ENCODE measurements around the gene LIG4. TPM values are rescaled to one million over a fixed set of nuclear protein-coding genes. Genes with fewer than 3 reads are reported as not detected.
A peak's percentile ranks its signal among the peaks of the same experiment; 100 is the strongest.

LIG4 gene
- total RNA-seq (1 to 10 TPM; 6.2 to 9.5 TPM), polyA plus RNA-seq (1 to 10 TPM; 4.3 TPM)

GRCh38 chr13:108215436-108215835 is at the start of gene LIG4:
Gene LIG4, minus strand, starts transcription at chr13:108215536. Its CDS starts 4,268 bp downstream, at chr13:108211268.
- Histone ChIP-seq H3K27me3 (ENCODE audit: control insufficient read depth in 4 of 4, insufficient read depth in 4 of 4, low read length in 3 of 4) (no peaks in the 10 kb centered on the region), H3K27ac (ENCODE audit: low read depth in 1 of 2, low read length in 2 of 2) (peak within 1 kb of the TSS; percentile 11 to 50), H3K4me3 (ENCODE audit: low read depth in 1 of 3, low read length in 3 of 3) (peak within 1 kb of the TSS; percentile 9 to 75 (median 61)), H3K36me3 (ENCODE audit: control insufficient read depth in 4 of 4, insufficient read depth in 3 of 4, low read depth in 1 of 4, low read length in 3 of 4) (peaks cover 0 to 5% (median 4%) of the 10 kb centered on the region in 4 donors), H3K9me3 (ENCODE audit: control insufficient read depth in 4 of 4, low read length in 3 of 4) (no peaks in the 10 kb centered on the region), H3K9ac (ENCODE audit: low read depth in 1 of 2, low read length in 2 of 2) (peak within 1 kb of the TSS; percentile 45 to 57), H3K4me1 (ENCODE audit: control insufficient read depth in 4 of 4, insufficient read depth in 4 of 4, low read length in 3 of 4) (peaks cover 6 to 41% (median 25%) of the 10 kb centered on the region in 4 donors)
- peak; percentile 82 for DNase-seq (ENCODE audit: low spot score)
- WGBS, result under 1% methylated on average over 26 of the region's 26 CpGs
- no peak for TF ChIP-seq RAD21 (IDR thresholded peaks at IDR 0.05)
- peak in 1 of 2 donors; percentile 80 for TF ChIP-seq GABPA (IDR thresholded peaks at IDR 0.05 in 1 of 2, conservative IDR thresholded peaks at IDR 0.05 in 1 of 2)

DNA sequence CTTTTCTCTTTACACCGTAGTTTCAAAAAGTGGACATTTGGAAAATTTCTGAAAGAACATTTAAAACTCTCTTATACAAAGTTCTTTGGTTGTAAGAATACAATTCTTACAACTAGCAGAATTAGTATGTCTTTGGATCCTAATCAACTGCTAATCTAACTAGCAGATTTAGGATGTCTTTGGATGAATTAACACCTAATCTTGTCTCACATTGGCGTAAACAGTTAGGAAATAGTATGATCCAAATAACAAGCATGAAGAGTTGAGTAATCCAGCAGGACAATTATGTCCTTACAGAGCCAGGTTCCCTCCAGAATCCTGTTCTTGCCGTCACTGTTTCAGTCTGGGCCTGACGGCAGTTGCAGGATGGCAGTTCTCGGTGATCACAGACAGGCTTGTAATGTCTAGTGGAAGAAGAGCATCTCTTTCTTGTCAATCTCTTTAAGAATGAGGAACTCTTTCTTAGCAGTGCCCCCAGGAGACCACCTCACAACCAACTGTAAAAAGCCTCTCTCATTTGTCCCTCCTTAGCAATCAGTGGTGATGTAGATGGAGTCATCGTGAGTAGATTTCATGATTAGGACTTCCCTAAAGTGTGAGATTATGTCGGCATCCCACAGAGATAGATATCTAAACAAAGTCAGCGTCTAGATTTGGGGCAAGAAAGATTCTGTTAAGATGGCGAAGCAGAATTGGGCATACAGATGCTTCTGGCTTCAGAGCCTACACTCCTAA is 48.5 kb upstream of the LIG4 start:
- TF ChIP-seq TAF1 (conservative IDR thresholded peaks at IDR 0.05) (no peak), CTCF (IDR thresholded peaks at IDR 0.05; ENCODE audit: low read depth, low read length, missing input control) (no peak), FOXA2 (IDR thresholded peaks at IDR 0.05) (no peak), JUND (IDR thresholded peaks at IDR 0.05) (no peak), GABPA (IDR thresholded peaks at IDR 0.05 in 1 of 2, conservative IDR thresholded peaks at IDR 0.05 in 1 of 2) (no peak), NR2F2 (IDR thresholded peaks at IDR 0.05) (no peak), RXRA (IDR thresholded peaks at IDR 0.05) (no peak), REST (IDR thresholded peaks at IDR 0.05) (no peak)
- TF ChIP-seq, protein P1, sequence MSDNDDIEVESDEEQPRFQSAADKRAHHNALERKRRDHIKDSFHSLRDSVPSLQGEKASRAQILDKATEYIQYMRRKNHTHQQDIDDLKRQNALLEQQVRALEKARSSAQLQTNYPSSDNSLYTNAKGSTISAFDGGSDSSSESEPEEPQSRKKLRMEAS (IDR thresholded peaks at IDR 0.05), result no peak
- H3K9ac ChIP-seq (ENCODE audit: low read depth in 1 of 2, low read length in 2 of 2), result no peak overlapping the region

GRCh38 chr13:108257248-108257647 is 41.9 kb upstream of the LIG4 start:
- Histone ChIP-seq H3K27ac (ENCODE audit: low read depth in 1 of 2, low read length in 2 of 2) (no peak overlapping the region), H3K9me3 (ENCODE audit: control insufficient read depth in 4 of 4, low read length in 3 of 4) (no peaks in the 10 kb centered on the region)
- WGBS, result 78% methylated on average over 2 of the region's 2 CpGs
- no peak for TF ChIP-seq REST (IDR thresholded peaks at IDR 0.05)
- no peak for TF ChIP-seq SP1 (IDR thresholded peaks at IDR 0.05)
- no peak for TF ChIP-seq FOXA1 (IDR thresholded peaks at IDR 0.05)
- TF ChIP-seq JUND (IDR thresholded peaks at IDR 0.05), result no peak
- TF ChIP-seq EGR1 (IDR thresholded peaks at IDR 0.05; ENCODE audit: low read depth in 2 of 2), result no peak
- TF ChIP-seq, protein P2, sequence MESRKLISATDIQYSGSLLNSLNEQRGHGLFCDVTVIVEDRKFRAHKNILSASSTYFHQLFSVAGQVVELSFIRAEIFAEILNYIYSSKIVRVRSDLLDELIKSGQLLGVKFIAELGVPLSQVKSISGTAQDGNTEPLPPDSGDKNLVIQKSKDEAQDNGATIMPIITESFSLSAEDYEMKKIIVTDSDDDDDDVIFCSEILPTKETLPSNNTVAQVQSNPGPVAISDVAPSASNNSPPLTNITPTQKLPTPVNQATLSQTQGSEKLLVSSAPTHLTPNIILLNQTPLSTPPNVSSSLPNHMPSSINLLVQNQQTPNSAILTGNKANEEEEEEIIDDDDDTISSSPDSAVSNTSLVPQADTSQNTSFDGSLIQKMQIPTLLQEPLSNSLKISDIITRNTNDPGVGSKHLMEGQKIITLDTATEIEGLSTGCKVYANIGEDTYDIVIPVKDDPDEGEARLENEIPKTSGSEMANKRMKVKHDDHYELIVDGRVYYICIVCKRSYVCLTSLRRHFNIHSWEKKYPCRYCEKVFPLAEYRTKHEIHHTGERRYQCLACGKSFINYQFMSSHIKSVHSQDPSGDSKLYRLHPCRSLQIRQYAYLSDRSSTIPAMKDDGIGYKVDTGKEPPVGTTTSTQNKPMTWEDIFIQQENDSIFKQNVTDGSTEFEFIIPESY (IDR thresholded peaks at IDR 0.05), result no peak
- TF ChIP-seq, protein P3, sequence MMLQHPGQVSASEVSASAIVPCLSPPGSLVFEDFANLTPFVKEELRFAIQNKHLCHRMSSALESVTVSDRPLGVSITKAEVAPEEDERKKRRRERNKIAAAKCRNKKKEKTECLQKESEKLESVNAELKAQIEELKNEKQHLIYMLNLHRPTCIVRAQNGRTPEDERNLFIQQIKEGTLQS (IDR thresholded peaks at IDR 0.05), result no peak
- TF ChIP-seq RAD21 (IDR thresholded peaks at IDR 0.05), result no peak
- no peak for TF ChIP-seq NR2F2 (IDR thresholded peaks at IDR 0.05)

More for the DNA sequence above, 48.5 kb upstream of the LIG4 start:
- Histone ChIP-seq H3K4me1 (ENCODE audit: control insufficient read depth in 4 of 4, insufficient read depth in 4 of 4, low read length in 3 of 4) (peaks cover 0 to 5% (median under 1%) of the 10 kb centered on the region in 4 donors), H3K27me3 (ENCODE audit: control insufficient read depth in 4 of 4, insufficient read depth in 4 of 4, low read length in 3 of 4) (no peaks in the 10 kb centered on the region), H3K4me3 (ENCODE audit: low read depth in 1 of 3, low read length in 3 of 3) (no peak overlapping the region), H3K9me3 (ENCODE audit: control insufficient read depth in 4 of 4, low read length in 3 of 4) (no peaks in the 10 kb centered on the region), H3K27ac (ENCODE audit: low read depth in 1 of 2, low read length in 2 of 2) (no peak overlapping the region), H3K36me3 (ENCODE audit: control insufficient read depth in 4 of 4, insufficient read depth in 3 of 4, low read depth in 1 of 4, low read length in 3 of 4) (no peaks in the 10 kb centered on the region)
- WGBS, result 89% methylated on average over 9 of the region's 9 CpGs
- DNase-seq (ENCODE audit: low spot score), result no peak

More at GRCh38 chr13:108257248-108257647, 41.9 kb upstream of the LIG4 start:
- DNase-seq (ENCODE audit: low spot score), result no peak
- H3K9ac ChIP-seq (ENCODE audit: low read depth in 1 of 2, low read length in 2 of 2), result no peak overlapping the region
- H3K36me3 ChIP-seq (ENCODE audit: control insufficient read depth in 4 of 4, insufficient read depth in 3 of 4, low read depth in 1 of 4, low read length in 3 of 4), result no peaks in the 10 kb centered on the region
- no peaks in the 10 kb centered on the region for H3K4me1 ChIP-seq (ENCODE audit: control insufficient read depth in 4 of 4, insufficient read depth in 4 of 4, low read length in 3 of 4)
- H3K4me3 ChIP-seq (ENCODE audit: low read depth in 1 of 3, low read length in 3 of 3), result no peak overlapping the region
- H3K27me3 ChIP-seq (ENCODE audit: control insufficient read depth in 4 of 4, insufficient read depth in 4 of 4, low read length in 3 of 4), result no peaks in the 10 kb centered on the region
